ENCODE data around the gene EGLN3. TPM values are rescaled to one million over a fixed set of nuclear protein-coding genes. Genes with fewer than 3 reads are reported as not detected.
"Not testable (repeated sequence)": the region's sequence is repeated elsewhere in the genome, so short reads cannot be mapped to it uniquely, and the experiment has no call there.

EGLN3 gene
- total RNA-seq, 1 experiment from 2014 or later = 20.0 TPM

- TF ChIP-seq HMGXB4 (CRISPR knock-in tag; IDR thresholded peaks at IDR 0.05) (no peak), FOXP1 (CRISPR knock-in tag; IDR thresholded peaks at IDR 0.05; ENCODE audit: borderline replicate concordance) (no peak), PRDM15 (CRISPR knock-in tag; IDR thresholded peaks at IDR 0.05) (no peak), ZBTB43 (CRISPR knock-in tag; IDR thresholded peaks at IDR 0.05) (no peak), PRRX2 (CRISPR knock-in tag; IDR thresholded peaks at IDR 0.05) (no peak), JAZF1 (CRISPR knock-in tag; IDR thresholded peaks at IDR 0.05) (no peak)
Observed at GRCh38 chr14:33964599-33965317, 13.9 kb upstream of the EGLN3 start (continued).

- POLR2A ChIA-PET = no interaction called here
- no peak for ATAC-seq
- Mint-ChIP-seq H3K27ac (no peak overlapping the region), H3K36me3 (0 out of 2 replicates have a peak, but pooled peaks cover 3% of the 10 kb centered on the region), H3K9me3 (peaks cover 8% of the 10 kb centered on the region), H3K4me3 (no peak overlapping the region), H3K4me1 (peaks cover 39% of the 10 kb centered on the region), H3K27me3 (ENCODE audit: low read depth) (no peaks in the 10 kb centered on the region)
- DNase-seq (ENCODE audit: low spot score) = no peak
- TF ChIP-seq ZNF416 (CRISPR knock-in tag; IDR thresholded peaks at IDR 0.05) (no peak), ZNF532 (CRISPR knock-in tag; IDR thresholded peaks at IDR 0.05; ENCODE audit: borderline replicate concordance) (no peak), MXD4 (CRISPR knock-in tag; IDR thresholded peaks at IDR 0.05; ENCODE audit: borderline replicate concordance) (no peak), ATF3 (CRISPR knock-in tag; conservative IDR thresholded peaks at IDR 0.05) (no peak), TP53 (CRISPR knock-in tag; IDR thresholded peaks at IDR 0.05) (no peak), GABPB1 (CRISPR knock-in tag; IDR thresholded peaks at IDR 0.05) (no peak), JUN (CRISPR knock-in tag; IDR thresholded peaks at IDR 0.05) (no peak)
- CTCF ChIA-PET = interaction anchor here (0.9 to 2.0 kb wide), 4 partner anchors 12 to 135 kb away, joined by 3 to 7 read pairs (median 4); no protein-coding TSS in a partner anchor
Observed at GRCh38 chr14:33963892-33964291, 13.0 kb upstream of the EGLN3 start.

GRCh38 chr14:33962466-33962865 is 11.6 kb upstream of the EGLN3 start:
- POLR2A ChIA-PET = not testable (repeated sequence)

More at GRCh38 chr14:33962466-33962865, 11.6 kb upstream of the EGLN3 start:
- CTCF ChIA-PET; DNase-seq (ENCODE audit: low spot score); H3K27ac Mint-ChIP-seq; H3K36me3 Mint-ChIP-seq; H3K27me3 Mint-ChIP-seq (ENCODE audit: low read depth); ATAC-seq; H3K9me3 Mint-ChIP-seq; H3K4me3 Mint-ChIP-seq: not testable (repeated sequence)
- peaks cover 40% of the 10 kb centered on the region for H3K4me1 Mint-ChIP-seq
